Gastroesophageal sphincter (tissue), 4 donors: Measurements from ENCODE around the gene CXCR3. TPM values are rescaled to one million over a fixed set of nuclear protein-coding genes. Genes with fewer than 3 reads are reported as not detected.

Experiments
- ATAC-seq: fragments of 150-250 bp; one replicate; pipeline ENCODE4 v1.9.1; 2016; ENCODE audit warnings: mild to moderate bottlenecking, moderate library complexity
- H3K27ac ChIP-seq, 4 donors: fragments of 200-600 bp; sonication (generic) in 3 of 4; 1 replicate in 3 of 4; 2 replicates in 1 of 4; pipeline ENCODE4 v1.5.1; 2016 to 2019
- H3K27me3 ChIP-seq: fragments of 200-600 bp; sonication (generic); one replicate; pipeline ENCODE4 v1.5.1; 2019
- H3K36me3 ChIP-seq, 2 donors: fragments of 200-600 bp; sonication (generic); one replicate each; pipeline ENCODE4 v1.5.1; 2019; ENCODE audit warnings: control low read depth in 1 of 2
- H3K4me1 ChIP-seq, 3 donors: fragments of 200-600 bp; sonication (generic); 1 replicate in 2 of 3; 2 replicates in 1 of 3; pipeline ENCODE4 v1.5.1; 2016 to 2019; ENCODE audit warnings: control low read depth in 2 of 3
- H3K4me3 ChIP-seq, 2 donors: fragments of 200-600 bp; sonication (generic); one replicate each; pipeline ENCODE4 v1.5.1; 2019; ENCODE audit warnings: mild to moderate bottlenecking in 1 of 2, moderate library complexity in 1 of 2
- H3K9me3 ChIP-seq, 3 donors: fragments of 200-600 bp; sonication (generic); one replicate each; pipeline ENCODE4 v1.5.1; 2017 to 2019; ENCODE audit warnings: control low read depth in 2 of 3
- EP300 ChIP-seq: sonication (generic); formaldehyde crosslinking; IDR thresholded peaks from one replicate; pipeline ENCODE4 v1.6.1; 2017; ENCODE audit warnings: antibody characterized with exemption, mild to moderate bottlenecking
- POLR2A ChIP-seq, 2 donors: fragments of 450-650 bp; IDR thresholded peaks; one replicate each; pipeline ENCODE4 v1.6.1; 2017; ENCODE audit warnings: antibody characterized with exemption in 2 of 2, mild to moderate bottlenecking in 2 of 2, moderate library complexity in 1 of 2
- POLR2AphosphoS5 ChIP-seq: sonication (generic); formaldehyde crosslinking; IDR thresholded peaks from one replicate; pipeline ENCODE4 v1.6.1; 2017; ENCODE audit warnings: antibody characterized with exemption
- WGBS, 2 donors: methylation state at CpG; one replicate each; pipeline ENCODE4 v1.1.5; 2018; ENCODE audit warnings: low coverage in 1 of 2; 5-methylcytosine and 5-hydroxymethylcytosine counted together
- total RNA-seq, 4 donors: library from RNA; depleted of rRNA; stranded (reverse); fragments of >200 nt; gene quantifications; one replicate each; pipeline ENCODE4 v1.1.0, GENCODE V29; 2016
- TF ChIP-seq, protein P1 (sequence below), 4 experiments: fragments of 200-600 bp in 2 of 4; fragments of 450-650 bp in 2 of 4; sonication (generic) in 1 of 4; IDR thresholded peaks; one replicate each; pipeline ENCODE4 v1.5.1; 2017 to 2019; ENCODE audit warnings: antibody characterized with exemption in 4 of 4, mild to moderate bottlenecking in 2 of 4, moderate library complexity in 2 of 4

Gene CXCR3
- total RNA-seq, 4 donors from 2014 or later = 0.54 TPM; not detected in 3

DNA sequence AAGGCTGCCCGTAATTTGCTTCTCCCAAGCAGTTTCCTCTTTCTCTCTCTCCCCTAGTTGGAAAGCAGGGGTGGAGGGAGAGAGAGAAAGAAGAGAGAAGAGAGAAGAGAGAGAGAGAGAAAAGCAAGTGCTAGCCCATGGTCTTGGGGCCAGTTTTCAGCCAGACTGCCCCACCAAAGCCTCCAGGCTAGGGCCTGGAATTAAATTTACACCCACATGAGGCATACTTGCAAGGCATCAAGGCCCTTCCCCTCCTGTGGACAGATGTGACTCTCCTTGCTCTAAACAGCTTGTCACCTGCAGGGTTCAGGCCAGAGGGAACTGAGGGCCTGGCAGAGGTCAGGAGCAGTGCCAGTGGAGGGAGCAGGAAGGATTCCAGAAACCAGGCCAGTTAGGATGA is 1.7 kb upstream of the CXCR3 start:
- TF ChIP-seq, protein P1, sequence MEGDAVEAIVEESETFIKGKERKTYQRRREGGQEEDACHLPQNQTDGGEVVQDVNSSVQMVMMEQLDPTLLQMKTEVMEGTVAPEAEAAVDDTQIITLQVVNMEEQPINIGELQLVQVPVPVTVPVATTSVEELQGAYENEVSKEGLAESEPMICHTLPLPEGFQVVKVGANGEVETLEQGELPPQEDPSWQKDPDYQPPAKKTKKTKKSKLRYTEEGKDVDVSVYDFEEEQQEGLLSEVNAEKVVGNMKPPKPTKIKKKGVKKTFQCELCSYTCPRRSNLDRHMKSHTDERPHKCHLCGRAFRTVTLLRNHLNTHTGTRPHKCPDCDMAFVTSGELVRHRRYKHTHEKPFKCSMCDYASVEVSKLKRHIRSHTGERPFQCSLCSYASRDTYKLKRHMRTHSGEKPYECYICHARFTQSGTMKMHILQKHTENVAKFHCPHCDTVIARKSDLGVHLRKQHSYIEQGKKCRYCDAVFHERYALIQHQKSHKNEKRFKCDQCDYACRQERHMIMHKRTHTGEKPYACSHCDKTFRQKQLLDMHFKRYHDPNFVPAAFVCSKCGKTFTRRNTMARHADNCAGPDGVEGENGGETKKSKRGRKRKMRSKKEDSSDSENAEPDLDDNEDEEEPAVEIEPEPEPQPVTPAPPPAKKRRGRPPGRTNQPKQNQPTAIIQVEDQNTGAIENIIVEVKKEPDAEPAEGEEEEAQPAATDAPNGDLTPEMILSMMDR (IDR thresholded peaks at IDR 0.05) = no peak
- Histone ChIP-seq H3K9me3 (no peaks in the 10 kb centered on the region), H3K36me3 (no peaks in the 10 kb centered on the region), H3K27ac (no peak overlapping the region), H3K4me1 (peaks cover 0 to 20% (median 3%) of the 10 kb centered on the region in 3 donors), H3K4me3 (no peak overlapping the region), H3K27me3 (no peaks in the 10 kb centered on the region)
- ATAC-seq = no peak
- WGBS, 2 donors = 80% methylated on average over 1 of the region's 1 CpG; no CpG with 5 or more reads in 1 of the 2 donors

DNA sequence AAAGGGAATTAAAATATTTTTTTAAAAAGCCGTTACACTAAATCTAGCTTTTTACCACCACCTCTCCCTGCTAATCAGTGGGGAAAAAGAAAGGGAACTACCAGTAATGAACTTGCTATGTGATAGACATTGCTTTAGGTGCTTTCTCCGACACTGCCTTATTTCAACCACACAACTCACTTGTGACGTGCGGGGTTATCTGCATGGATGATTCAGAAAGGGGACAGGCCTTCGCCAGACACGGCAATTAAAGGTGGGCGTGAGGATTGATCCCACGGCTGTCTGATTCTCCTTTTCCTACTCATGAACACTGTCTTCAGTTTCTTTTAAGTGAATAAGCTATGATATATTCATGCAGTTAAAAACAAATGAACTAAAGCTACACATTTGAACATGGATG is 882 bp upstream of the CXCR3 start:
- Histone ChIP-seq H3K27ac (no peak overlapping the region), H3K27me3 (no peaks in the 10 kb centered on the region), H3K4me1 (peaks cover 0 to 20% (median 3%) of the 10 kb centered on the region in 3 donors), H3K36me3 (peaks cover 0 to under 1% of the 10 kb centered on the region in 2 donors), H3K4me3 (no peak overlapping the region), H3K9me3 (no peaks in the 10 kb centered on the region)
- no peak for ATAC-seq
- 84% methylated on average over 7 to 8 of the region's 8 CpGs for WGBS, 2 donors
- TF ChIP-seq POLR2AphosphoS5 = no peak
- TF ChIP-seq POLR2A (IDR thresholded peaks at IDR 0.05) = no peak
- TF ChIP-seq EP300 = no peak
- TF ChIP-seq, protein P1 (IDR thresholded peaks at IDR 0.05) = no peak

DNA sequence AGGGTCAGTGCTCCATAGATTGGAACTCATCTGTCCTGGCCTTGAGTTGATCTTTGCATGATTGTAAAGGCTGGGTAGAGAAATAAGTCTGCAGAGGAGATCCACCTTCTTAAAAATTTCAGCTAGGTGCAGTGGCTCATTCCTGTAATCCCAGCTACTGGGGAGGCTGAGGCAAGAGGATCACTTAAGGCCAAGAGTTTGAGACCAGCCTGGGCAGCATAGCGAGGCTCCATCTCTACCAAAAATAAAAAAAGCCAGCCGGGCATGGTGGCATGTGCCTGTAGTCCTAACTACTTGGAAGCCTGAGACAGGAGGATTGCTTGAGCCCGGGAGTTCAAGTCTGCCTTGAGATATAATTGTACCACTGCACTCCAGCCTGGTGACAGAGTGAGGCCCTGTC is 476 bp upstream of the CXCR3 start:
- Histone ChIP-seq H3K27ac (no peak overlapping the region), H3K36me3 (peaks cover 0 to 5% of the 10 kb centered on the region in 2 donors), H3K4me1 (peaks cover 0 to 20% (median 3%) of the 10 kb centered on the region in 3 donors), H3K4me3 (no peak overlapping the region), H3K9me3 (no peaks in the 10 kb centered on the region), H3K27me3 (no peaks in the 10 kb centered on the region)
- 87 to 92% methylated on average over 2 to 3 of the region's 3 CpGs for WGBS, 2 donors
- no peak for ATAC-seq
- TF ChIP-seq, protein P1 (IDR thresholded peaks at IDR 0.05) = no peak
- TF ChIP-seq POLR2AphosphoS5 = no peak
- TF ChIP-seq POLR2A (IDR thresholded peaks at IDR 0.05) = no peak
- no peak for TF ChIP-seq EP300

DNA sequence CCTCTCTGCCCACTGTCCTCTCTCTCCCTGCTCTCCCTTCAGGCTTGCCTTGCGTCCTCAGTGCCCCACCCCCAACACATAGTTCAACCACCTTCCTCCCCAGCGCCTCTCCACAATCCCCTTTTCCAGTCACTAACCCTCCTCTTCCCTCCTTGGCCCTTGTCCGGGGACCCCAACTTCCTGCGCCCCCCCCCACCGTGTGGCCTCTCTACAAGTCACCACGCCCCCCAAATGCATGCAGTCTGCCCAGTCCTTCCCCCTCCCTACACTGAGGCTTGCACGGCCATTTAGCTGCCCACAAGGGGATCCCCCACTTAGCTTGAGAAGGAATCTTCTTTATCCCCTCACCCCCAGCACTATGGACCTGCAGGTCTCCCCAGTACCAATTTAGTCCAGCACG is 569 bp downstream of the CXCR3 start:
- Histone ChIP-seq H3K9me3 (no peaks in the 10 kb centered on the region), H3K4me3 (no peak overlapping the region), H3K27me3 (no peaks in the 10 kb centered on the region), H3K36me3 (peaks cover 0 to 15% of the 10 kb centered on the region in 2 donors), H3K27ac (no peak overlapping the region), H3K4me1 (peaks cover 0 to 13% (median 0%) of the 10 kb centered on the region in 3 donors)
- TF ChIP-seq POLR2AphosphoS5 = no peak
- TF ChIP-seq EP300 = no peak
- TF ChIP-seq, protein P1 (IDR thresholded peaks at IDR 0.05) = no peak
- TF ChIP-seq POLR2A (IDR thresholded peaks at IDR 0.05) = no peak
- ATAC-seq = no peak
- WGBS, 2 donors = 60 to 100% methylated on average over 1 of the region's 8 CpGs

DNA sequence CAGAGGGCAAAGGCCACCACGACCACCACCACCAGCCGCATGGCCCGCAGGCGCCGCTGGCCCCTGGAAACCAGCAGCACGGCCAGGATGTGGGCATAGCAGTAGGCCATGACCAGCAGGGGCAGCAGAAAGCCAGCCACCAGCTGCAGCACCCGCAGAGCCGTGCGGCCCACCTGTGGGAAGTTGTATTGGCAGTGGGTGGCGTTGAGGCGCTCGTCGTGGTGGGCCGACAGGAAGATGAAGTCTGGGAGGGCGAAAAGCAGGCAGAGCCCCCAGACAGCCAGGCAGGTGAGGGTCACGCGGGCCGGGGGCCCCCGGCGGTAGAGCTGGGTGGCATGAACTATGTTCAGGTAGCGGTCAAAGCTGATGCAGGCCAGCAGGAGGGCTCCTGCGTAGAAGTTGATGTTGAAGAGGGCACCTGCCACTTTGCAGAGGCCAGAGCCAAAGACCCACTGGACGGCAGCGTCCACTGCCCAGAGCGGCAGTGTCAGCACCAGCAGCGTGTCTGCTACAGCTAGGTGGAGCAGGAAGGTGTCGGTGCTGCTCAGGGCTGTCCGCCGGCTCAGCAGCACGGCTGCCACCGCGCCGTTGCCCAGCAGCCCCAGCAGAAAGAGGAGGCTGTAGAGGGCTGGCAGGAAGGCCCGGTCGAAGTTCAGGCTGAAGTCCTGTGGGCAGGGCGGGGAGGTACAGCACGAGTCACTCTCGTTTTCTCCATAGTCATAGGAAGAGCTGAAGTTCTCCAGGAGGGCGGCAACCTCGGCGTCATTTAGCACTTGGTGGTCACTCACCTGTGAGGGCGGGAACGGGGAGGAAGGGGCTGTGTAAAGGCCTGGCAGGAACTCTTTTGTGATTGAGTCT is 1.4 kb downstream of the CXCR3 start:
- peaks cover 0 to 5% (median 0%) of the 10 kb centered on the region in 3 donors for H3K4me1 ChIP-seq
- no peaks in the 10 kb centered on the region for H3K27me3 ChIP-seq
- H3K4me3 ChIP-seq = no peak overlapping the region
- no CpG with 5 or more reads among the region's 43 CpGs for WGBS, 2 donors
- no peaks in the 10 kb centered on the region for H3K9me3 ChIP-seq
- no peak for TF ChIP-seq POLR2AphosphoS5
- TF ChIP-seq, protein P1 (IDR thresholded peaks at IDR 0.05) = no peak
- TF ChIP-seq EP300 = no peak
- TF ChIP-seq POLR2A (IDR thresholded peaks at IDR 0.05) = no peak
- H3K27ac ChIP-seq = no peak overlapping the region
- no peak for ATAC-seq
- peaks cover 0 to 22% of the 10 kb centered on the region in 2 donors for H3K36me3 ChIP-seq
